GM18526 (cell line): Measurements from ENCODE around the gene ATRN.

Source experiments
- POLR2A ChIP-seq: IDR thresholded peaks from 3 replicates; pipeline ENCODE4 v1.6.1; 2011; ENCODE audit not compliant: insufficient read length; ENCODE audit errors: extremely low read depth

Gene ATRN

DNA sequence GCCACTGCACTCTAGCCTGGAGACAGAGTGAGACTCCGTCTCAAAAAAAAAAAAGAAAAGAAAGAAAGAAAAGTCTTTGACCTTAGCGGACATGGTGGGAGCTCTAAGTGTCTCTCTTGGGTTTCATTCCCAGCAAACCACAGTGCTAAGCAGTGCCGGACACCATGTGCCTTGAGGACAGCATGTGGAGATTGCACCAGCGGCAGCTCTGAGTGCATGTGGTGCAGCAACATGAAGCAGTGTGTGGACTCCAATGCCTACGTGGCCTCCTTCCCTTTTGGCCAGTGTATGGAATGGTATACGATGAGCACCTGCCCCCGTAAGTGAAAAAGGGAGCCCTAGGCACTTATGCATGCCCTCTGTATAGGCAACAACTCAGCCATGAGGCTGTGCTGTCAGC lies 112.9 kb downstream of the ATRN start:
- no peak for TF ChIP-seq POLR2A

DNA sequence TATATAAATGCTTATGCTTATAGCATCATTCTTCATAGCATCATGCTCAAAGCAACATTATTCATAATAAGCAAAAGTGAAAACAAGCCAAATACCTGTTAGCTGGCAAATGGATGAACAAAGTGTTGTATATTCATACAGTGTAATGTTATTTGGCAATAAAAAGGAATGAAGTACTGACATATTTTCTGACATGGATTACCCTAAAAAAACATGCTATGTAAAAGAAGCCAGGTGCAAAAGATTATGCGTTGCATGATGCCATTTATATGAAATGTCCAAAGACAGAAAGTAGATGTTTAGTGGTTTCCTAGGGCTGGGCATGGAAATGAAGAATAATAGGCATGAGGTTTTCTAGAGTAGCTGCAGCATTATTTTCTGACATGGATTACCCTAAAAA lies 115.3 kb downstream of the ATRN start:
- no peak for TF ChIP-seq POLR2A

DNA sequence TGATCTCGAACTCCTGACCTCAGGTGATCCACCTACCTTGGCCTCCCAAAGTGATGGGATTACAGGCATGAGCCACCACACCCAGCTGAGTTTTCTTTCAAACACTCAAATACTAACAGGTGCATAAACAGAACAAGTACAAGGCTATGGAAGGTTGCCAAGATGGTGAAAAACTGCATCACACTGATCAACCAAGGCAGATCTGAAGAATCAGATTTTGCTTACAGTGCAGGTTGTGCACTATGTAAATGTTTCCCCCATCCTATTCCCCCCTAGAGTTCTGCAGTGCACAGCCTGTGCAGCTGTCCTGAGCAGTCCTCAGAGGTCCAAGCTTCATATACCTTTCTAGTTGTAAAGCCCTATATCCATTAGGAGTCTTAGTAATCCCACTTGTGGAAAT lies 119.3 kb downstream of the ATRN start:
- no peak for TF ChIP-seq POLR2A

DNA sequence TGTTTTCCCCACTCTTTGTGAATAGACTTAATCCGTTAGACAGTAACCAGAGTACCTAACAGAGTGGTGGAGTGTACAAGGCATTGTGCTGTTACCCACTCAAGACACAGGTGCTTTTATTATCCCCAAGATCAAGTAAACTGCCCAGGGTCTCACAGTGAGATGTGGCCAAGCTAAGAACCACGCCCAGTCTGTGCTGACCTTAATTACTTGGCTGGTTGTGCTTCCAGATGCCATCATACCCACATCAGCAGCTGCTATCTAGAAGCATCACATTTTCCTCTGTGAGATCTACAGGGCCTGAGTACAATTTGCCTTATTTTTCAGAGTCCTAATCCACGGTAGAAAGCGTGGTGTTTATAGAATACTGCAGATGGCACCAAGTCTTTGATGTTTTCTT lies 122.1 kb downstream of the ATRN start:
- no peak for TF ChIP-seq POLR2A

DNA sequence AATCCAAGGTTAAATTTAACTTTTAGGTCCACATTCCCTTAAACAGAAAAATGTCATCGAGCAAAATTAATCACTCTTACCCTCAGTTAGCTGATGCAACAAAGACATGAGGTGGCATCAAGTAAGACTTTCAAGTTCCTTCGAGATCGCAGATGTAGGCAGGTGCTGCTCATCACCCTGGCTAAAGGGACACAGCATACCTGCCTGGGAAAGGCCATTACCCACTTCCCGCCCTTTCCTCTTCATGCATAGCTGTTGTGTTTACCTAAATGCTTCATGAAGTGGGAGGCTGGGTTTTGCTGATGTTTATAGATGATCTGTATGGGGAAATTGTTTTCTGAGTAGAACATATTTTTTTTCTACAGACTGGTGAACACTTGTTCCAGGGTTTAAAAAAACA lies 124.7 kb downstream of the ATRN start:
- TF ChIP-seq POLR2A: no peak

DNA sequence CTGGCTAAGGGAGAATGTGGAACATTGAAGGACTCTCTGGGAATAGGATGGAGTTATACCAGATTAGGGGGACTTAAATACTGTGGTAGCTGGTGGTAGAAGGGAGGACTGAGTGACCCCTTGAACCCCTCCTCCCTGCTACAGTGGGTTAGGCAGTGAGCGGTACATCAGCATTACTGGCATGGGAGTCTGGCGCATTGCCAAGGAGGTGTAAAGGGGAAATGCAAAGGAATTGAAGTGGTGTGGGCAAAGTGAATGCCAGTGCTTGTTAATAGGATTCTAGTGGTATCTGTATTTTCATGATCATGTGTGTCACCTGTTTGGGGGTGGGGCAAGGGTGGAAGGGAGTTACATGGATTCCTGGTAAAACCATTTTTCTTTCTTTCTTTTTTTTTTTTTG lies 132.3 kb downstream of the ATRN start:
- no peak for TF ChIP-seq POLR2A

DNA sequence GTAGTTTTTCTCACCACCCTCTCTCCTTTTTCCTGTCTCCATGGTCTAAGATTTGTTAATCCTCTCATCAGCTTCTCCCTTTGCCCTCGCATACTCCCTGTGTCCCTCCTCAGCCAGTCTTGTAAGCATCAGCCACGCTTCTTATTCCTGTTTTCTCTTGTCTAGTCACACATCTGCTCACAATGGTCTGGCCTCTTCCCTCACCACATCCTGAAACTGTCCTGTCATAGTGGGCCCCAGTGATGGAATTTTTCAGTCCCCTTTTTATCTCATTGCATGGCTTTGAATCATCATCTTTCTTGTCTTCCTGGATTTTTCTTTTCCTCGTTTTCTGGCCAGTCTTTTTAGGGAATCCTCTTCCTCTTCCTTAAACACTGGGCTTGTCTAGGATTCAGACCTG lies 135.2 kb downstream of the ATRN start:
- no peak for TF ChIP-seq POLR2A

DNA sequence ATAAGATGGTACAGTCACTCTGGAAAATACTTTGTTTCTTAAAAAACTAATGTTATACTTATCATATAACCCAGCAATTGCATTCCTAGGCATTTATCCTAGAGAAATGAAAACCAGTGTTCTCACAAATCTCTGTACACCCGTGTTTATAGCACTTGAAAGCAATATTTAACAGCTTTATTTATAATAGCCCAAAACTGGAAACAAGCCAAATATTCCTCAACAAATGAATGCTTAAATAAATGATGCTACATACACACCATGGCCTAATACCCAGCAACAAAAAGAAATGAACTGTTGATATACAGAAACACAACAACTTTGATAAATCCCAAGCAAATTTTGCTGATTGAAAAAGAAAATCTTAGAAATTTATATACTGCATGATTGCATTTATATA lies 141.1 kb downstream of the ATRN start:
- TF ChIP-seq POLR2A: no peak

DNA sequence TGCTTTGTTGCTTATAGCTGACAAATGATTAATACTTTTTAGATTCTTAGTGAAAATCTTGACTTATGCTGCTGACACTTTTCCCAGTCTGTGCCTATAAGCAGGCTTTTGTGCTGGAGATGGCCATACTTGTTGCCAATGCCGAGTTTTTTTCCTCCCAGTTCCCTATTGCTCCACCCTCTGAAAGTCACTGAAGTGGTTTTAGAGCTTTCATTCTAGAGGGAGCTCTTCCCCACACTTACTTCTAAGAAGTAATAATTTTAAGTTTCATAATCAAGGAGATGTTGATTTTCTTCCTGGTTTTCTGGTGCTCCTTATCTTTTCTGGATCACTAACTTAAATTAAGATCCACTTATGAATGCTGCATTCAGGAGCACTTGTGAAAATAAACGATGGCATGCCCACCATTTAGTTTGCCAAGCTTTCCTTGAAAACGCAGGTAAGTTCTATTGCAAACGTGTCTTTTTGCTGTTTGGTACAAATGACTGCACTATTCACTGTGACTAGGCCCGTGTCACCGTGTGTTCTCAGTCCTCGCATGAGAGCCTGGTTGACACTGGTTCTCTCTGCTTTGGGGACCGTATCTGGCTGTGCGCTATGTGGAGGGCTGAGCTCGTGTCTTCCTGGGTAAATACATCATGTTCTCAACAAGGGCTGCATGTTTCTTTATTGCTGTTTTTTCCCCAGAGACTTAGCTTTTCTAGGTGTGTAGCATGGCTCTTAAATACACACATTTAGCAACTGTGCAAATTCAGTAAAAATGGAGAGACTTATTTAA lies 142.2 kb downstream of the ATRN start:
- no peak for TF ChIP-seq POLR2A

DNA sequence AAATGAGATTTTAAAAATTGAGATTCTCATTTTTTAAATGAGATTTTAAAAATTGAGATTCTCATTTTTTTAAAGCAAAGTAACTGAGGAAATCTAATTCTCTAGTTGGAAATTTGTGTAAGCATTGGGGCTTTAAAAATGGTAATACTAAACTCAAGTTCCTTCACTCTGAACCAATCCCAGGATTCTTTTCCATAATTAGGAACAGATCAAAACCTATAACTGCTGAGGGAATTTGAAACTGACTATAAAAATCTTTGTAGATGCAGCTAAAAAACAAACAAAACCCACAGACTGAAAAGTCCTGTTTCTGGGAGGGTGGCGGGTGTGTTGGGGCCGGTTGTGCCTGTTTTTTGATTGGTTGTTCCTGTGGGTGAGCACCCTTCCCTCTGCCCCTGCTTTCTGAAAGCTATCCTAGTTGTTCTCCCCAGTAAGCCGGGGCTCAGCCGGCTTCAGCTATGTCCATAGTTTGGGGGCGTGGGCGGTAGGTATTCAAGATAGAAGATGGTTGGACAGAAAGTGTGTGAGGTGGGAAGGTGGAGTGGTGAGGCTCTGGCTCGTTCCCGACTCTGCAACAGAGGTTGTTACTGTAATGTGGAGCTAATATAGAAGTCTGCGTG lies 143.1 kb downstream of the ATRN start:
- TF ChIP-seq POLR2A: no peak

DNA sequence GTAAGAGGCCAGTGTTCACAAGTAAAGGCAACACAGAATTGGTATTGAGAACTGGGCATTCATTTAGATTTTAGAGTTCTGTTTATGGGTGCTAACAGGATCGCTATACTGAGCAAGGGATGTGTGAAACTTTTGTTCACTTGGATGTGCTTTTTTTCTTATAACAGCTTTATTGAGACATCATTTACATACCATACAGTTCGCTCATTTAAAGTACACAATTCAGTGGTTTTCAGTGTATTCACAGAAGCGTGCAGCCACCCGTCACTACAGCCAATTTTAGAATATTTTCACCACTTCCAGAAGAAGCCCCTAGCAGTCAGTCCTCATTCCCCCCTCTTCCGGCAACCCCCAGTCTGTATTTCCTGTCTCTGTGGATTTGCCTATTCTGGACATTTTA lies 143.6 kb downstream of the ATRN start:
- no peak for TF ChIP-seq POLR2A

DNA sequence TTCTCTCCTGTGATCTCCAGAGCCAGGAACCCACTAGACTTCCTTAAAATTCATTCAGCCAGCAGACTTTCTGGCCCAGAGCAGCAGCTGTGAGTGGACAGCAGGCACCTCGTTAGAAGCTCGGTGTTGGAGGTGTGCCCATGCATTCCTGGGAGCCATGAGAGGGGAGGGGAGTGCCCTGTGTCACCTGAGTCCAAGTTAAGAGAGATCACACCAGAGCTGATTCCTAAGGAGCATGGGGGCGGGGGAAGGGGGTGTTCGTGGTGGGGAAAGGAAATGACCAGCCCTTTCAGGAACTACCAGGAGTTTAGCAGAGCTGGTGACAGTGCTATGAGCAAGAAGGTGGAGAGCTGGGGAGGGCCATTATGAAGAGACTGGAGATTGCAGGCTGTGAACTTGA lies 145.4 kb downstream of the ATRN start:
- no peak for TF ChIP-seq POLR2A

DNA sequence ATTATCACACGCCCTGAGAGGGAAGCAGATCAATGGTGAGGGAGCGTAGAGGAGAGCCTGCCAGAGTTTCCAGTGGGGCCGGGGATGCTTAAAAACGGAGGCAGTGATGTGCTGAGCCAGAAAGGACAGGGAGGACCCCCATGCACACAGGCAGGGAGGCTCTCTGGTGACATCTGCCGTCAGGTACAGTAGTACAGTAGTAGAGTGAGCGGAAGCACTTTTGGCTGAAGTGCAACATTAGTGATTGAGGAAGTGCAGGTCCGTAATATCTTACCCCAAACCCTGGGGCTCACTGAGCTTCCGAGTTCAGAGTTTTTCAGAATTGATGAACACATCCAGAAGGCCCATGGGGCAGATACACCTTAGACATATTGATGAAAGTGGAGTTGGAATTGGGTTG lies 150.3 kb downstream of the ATRN start:
- no peak for TF ChIP-seq POLR2A

DNA sequence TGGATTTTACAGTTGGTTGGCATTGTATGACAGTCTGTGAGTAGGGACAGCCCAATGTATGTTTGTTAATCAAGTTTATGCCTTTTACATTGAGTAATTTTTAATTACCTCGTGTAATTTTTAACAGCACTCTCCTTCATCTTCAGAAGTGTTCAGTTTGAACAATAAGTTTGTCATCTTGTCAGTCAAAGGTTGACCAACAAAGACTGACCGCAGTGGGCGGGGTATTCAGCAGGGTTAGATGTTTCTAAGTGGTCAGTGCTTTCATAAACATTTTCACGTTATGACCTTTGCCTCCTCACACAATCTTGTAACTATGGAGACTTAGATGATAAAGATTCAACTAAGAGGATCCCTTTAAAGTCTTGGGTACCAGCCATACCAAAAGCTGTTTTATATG lies 151.6 kb downstream of the ATRN start:
- no peak for TF ChIP-seq POLR2A

DNA sequence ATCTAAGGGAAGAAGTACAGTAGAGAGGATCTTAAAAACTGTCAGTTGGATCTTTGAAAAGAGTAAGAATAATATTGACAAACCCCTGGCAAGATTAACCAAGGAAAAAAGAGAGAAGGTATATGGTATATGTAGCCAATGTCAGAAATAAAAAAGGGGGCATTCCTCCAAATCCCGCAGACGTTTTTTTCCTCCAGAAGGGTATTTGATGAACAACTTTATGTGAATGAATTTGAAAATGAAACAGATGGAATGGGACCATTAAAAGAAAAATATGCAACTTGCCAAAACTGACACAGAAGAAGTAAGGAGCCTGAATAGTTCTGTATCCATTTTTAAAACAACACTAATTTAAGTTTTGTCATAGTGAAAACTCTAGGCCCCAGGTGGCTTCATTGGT lies 156.7 kb downstream of the ATRN start:
- TF ChIP-seq POLR2A: no peak

DNA sequence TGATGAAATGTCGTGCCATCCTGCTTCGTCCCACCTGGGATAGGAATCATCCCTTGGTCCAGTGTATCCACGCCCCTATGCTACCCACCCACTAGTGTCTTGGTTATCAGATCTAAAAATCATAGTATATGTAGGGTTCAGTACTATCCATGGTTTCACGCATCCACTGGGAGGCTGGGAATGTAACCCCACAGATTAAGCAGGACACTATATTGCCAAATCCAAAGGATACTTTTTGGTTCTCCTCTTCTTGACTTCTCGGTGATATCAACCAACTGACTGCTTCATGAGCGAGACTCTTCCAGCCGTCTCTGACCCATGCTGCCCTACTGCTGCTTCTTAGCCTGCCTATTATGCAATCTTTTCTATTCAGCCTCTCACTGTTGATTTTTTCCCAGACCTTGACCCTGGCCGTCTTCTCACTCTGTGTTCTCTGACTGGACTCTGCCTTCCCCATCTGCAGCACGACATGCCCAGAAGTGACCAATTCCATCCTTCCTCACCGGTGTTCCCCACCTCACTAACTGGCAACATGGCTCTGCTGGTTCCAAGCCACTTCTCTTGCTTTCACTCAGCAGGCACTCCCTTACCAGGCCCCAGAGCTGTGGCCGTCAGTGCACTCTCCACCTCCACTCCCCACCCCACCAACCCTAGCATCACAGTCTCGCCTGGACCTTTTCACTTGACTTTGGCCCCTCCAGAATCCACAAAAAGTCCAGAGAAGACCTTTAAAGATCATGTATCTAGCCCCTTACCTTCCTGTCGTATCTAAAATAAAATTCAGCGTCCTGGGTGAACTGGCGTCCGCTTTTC lies 157.9 kb downstream of the ATRN start:
- TF ChIP-seq POLR2A: no peak

DNA sequence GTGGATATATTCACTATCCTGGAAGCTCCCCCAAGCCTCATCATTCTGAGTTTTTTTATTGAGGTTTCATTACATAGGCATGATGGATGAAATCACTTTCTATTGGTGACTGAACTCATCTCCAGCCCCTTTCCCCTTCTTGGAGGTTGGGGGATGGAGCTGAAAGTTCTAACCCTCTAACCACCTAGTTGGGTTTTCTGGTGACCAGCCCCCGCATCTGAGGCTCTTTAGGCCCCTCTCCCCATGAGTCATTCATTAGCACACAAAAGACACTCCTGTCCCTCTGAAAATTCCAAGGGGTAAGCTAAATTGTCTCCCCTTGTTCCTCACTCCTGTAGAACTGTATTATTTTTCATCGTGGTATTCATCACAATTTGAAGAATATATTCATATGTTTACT lies 159.1 kb downstream of the ATRN start:
- TF ChIP-seq POLR2A: no peak

DNA sequence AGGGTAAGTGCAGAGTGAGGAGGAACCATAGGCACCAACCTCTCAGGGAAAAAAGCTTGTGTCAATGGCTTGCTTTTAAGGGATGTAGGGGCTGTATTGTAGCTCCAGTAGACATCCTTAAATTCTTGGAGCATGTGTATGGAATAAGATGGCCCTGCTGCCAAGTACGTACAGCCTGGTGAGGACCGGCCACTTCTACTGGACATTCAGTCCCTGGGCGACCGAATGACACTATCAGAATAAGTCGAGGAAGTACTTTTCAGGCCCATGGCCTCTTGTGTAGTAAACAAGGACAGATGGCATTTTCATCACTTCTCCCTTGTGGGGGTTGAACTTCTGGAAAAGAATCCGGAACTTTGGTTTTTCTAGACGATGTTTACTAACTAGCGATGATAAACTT lies 159.6 kb downstream of the ATRN start:
- no peak for TF ChIP-seq POLR2A
